GM10266 (cell line): Measurements from ENCODE around the gene EBLN1.

Experiments used
- DNase-seq: peaks from one replicate; pipeline ENCODE4 v3.0.0; 2012; ENCODE audit errors: extremely low spot score
- TF ChIP-seq, protein P1 (sequence below): IDR thresholded peaks from 2 replicates; pipeline ENCODE4 v1.5.1; 2012; ENCODE audit warnings: mild to moderate bottlenecking, low read depth; ENCODE audit not compliant: control insufficient read depth, insufficient read depth; ENCODE audit errors: missing control alignments

Gene EBLN1

DNA sequence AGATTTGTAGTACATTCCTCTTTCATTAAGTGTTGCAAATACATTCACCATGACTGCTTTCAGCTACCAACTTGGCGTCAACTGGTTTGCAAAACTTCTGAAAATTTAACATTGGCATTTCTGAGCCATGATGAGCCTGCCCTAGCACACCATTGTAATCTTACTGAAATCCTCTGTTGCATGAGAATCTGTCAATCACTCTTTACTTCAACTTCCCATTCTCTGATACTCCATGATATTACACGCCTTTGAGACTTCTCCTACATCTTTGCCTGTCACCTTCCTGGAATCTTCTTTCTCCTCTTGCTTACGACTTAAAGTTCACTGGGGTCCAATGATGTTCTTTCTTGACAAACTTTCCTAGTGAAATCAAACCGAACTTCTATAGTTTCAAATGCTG, 32.2 kb downstream of the EBLN1 start:
- DNase-seq = no peak
- TF ChIP-seq, protein P1, sequence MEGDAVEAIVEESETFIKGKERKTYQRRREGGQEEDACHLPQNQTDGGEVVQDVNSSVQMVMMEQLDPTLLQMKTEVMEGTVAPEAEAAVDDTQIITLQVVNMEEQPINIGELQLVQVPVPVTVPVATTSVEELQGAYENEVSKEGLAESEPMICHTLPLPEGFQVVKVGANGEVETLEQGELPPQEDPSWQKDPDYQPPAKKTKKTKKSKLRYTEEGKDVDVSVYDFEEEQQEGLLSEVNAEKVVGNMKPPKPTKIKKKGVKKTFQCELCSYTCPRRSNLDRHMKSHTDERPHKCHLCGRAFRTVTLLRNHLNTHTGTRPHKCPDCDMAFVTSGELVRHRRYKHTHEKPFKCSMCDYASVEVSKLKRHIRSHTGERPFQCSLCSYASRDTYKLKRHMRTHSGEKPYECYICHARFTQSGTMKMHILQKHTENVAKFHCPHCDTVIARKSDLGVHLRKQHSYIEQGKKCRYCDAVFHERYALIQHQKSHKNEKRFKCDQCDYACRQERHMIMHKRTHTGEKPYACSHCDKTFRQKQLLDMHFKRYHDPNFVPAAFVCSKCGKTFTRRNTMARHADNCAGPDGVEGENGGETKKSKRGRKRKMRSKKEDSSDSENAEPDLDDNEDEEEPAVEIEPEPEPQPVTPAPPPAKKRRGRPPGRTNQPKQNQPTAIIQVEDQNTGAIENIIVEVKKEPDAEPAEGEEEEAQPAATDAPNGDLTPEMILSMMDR = no peak

GRCh38 chr10:22183771-22184461, 33.9 kb downstream of the EBLN1 start:
- TF ChIP-seq, protein P1 = no peak
- no peak for DNase-seq

DNA sequence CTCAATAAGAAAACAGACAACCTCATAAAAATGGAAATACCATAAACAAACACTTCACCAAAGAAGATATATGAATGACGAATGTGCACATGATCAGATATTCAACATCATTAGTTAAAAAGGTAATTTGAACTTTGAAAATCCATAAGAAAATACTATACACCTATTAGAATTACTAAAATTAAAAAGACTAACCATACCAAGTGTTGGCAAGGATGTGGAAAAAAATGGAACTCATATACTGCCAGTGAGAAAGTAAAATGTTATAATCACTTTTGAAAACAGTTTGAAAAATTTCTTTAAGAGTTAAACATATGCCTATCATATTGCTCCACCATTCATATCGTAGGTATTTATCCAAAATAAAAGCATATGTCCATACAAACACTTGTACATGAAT, 37.1 kb downstream of the EBLN1 start:
- TF ChIP-seq, protein P1 = no peak
- no peak for DNase-seq

- DNase-seq = no peak
Observed at GRCh38 chr10:22174442-22174841, 43.4 kb downstream of the EBLN1 start.

DNA sequence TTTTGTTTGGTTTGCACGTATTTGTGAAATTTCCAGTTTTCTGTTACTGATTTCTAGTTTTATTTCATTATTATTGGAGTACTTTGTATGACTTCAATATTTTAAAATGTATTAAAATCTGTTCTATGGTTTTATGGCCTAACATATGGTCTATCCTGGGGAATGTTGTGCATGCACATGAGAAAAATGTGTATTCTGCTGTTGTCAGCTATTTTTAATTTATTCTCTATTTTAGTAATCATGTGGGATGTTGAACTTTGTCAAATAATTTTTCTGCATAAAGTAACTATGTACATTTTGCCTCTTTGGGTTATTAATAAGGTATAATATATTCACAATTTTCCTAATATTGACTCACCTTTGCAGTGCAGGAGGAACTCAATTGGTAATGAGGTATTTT, 46.7 kb downstream of the EBLN1 start:
- TF ChIP-seq, protein P1 = no peak
- no peak for DNase-seq

More at GRCh38 chr10:22174442-22174841, 43.4 kb downstream of the EBLN1 start:
- TF ChIP-seq, protein P1 = no peak

GRCh38 chr10:22170582-22170981, 47.2 kb downstream of the EBLN1 start:
- TF ChIP-seq, protein P1 = no peak
- DNase-seq = no peak

DNA sequence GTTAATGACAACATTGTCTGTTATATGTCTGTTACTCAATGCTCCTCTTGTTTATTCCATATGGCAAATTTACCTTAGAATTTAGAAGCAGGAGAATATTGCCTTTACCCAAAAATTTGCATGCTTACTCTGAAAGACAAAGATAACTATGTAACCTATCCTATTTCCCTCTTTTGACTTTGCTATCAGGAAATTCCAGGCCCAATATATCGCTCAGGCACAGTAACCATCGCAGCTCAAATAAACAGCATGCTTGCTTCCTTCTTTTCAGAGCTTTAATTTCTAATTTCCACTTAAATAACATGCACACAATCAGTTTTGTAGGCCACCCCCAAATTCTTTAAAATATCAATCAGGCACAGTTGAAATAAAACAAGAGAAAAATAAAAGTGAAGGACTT, 57.8 kb downstream of the EBLN1 start:
- TF ChIP-seq, protein P1 = no peak
- no peak for DNase-seq
